Peyer's patch (tissue), 4 donors: ENCODE data around the gene TNP2.

Source experiments
- POLR2A ChIP-seq, 2 donors: fragments of 450-650 bp; IDR thresholded peaks; one replicate each; pipeline ENCODE4 v1.5.1; 2017; ENCODE audit warnings: antibody characterized with exemption in 2 of 2, mild to moderate bottlenecking in 2 of 2, moderate library complexity in 2 of 2
- TF ChIP-seq, protein P1 (sequence below), 6 experiments: fragments of 450-650 bp in 4 of 6; fragments of 200-600 bp in 2 of 6; sonication (generic) in 1 of 6; IDR thresholded peaks; one replicate each; pipeline ENCODE4 v1.5.1; 2017 to 2019; ENCODE audit warnings: antibody characterized with exemption in 6 of 6, mild to moderate bottlenecking in 3 of 6, moderate library complexity in 1 of 6

DNA sequence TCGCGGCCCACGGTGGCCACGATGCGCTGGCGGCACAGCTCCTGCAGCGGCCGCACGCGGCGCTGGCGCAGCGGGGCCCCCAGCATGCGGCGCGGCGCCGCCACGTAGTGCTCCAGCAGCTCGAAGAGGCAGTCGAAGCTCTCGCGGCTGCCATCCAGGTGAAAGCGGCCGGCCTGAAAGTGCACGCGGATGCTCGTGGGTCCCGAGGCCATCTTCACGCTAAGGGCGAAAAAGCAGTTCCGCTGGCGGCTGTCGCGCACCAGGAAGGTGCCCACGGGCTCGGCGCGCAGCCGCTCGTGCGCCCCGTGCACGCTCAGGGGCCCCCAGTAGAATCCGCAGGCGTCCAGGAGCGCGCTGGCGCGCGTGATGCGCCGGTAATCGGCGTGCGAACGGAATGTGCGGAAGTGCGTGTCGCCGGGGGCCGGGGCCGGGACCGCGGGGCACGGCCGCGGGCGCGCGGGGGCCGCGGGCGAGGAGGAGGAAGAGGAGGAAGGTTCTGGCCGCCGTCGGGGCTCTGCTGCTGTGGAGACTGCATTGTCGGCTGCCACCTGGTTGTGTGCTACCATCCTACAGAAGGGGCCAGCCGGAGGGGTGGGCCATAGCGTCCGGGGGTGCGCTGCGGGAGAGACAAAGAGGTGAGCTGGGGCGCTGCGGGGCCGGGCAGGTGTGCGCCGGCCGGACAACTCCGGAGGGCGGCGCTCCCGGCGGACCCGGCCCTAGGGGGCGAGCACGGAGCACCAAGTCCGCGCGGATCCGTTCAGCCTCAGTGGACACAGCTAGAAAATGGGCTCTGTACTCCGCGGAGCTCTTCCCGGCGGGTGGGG lies 14.0 kb downstream of the TNP2 start:
- TF ChIP-seq, protein P1, sequence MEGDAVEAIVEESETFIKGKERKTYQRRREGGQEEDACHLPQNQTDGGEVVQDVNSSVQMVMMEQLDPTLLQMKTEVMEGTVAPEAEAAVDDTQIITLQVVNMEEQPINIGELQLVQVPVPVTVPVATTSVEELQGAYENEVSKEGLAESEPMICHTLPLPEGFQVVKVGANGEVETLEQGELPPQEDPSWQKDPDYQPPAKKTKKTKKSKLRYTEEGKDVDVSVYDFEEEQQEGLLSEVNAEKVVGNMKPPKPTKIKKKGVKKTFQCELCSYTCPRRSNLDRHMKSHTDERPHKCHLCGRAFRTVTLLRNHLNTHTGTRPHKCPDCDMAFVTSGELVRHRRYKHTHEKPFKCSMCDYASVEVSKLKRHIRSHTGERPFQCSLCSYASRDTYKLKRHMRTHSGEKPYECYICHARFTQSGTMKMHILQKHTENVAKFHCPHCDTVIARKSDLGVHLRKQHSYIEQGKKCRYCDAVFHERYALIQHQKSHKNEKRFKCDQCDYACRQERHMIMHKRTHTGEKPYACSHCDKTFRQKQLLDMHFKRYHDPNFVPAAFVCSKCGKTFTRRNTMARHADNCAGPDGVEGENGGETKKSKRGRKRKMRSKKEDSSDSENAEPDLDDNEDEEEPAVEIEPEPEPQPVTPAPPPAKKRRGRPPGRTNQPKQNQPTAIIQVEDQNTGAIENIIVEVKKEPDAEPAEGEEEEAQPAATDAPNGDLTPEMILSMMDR (IDR thresholded peaks at IDR 0.05), result peak in 3 of 6 experiments; percentile 19 to 39 (median 22)
- TF ChIP-seq POLR2A (IDR thresholded peaks at IDR 0.05), result no peak
